Stimulated activated CD8-positive, alpha-beta memory T cell treated with anti-CD3 and anti-CD28 coated beads, Interleukin-4, amount 100 ng/mL, for 24 hours (primary cell): ENCODE results near the gene MYCBP.
"Not testable (repeated sequence)": the region's sequence is repeated elsewhere in the genome, so short reads cannot be mapped to it uniquely, and the experiment has no call there.

Experiments used
- DNase-seq: peaks from one replicate; pipeline ENCODE4 v3.0.0-alpha.2; 2020; ENCODE audit warnings: low read depth

Gene MYCBP, protein sequence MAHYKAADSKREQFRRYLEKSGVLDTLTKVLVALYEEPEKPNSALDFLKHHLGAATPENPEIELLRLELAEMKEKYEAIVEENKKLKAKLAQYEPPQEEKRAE

DNA sequence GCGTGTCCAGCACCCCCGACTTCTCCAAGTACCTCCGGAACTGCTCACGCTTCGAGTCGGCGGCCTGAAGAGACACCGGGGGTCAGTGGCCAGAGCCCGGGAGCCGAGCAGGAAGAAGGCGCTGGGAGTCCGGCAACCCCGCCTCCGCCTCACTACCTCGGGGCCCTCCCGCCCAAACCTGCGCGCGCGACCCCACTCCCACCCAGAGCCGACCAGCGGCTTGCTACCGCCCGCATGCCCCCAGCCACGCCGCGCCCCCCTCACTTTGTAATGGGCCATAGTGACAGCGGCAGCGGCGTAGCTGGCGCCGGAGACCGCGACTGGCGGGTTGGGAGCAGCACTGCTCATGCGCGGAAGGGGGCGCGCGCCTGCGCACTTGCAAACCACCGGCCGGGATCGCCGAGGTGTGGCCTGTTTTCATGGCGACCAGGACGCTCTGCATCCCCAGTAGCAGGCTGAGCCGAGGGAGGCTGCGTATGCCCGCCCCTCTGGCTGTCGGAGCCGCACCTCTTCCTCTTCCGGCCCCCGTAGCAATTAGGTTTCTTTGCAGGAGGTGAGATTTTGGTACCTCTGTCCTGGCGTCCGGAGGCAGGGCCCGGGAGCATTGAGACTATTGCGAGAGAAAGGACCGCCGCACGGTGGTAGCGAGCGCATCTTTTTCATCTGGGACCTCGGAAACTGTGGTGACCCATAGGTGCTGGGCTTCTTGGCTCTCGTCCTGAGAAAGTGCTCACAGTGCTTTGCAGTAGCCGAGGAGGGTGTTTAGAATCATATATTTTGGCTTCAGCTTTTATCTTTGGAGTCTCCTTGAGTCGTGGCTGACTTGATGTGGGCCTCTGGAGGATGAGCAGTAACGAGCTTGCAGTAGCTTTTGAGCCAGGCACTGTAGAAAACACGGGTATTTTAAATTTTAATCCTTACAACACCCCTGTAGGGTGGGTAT, at the start of gene MYCBP:
Gene MYCBP (minus strand): TSS at position 322 of the 943 bp plus-strand sequence. CDS start 43 bp downstream, at position 279.
- DNase-seq = peak; percentile 95

DNA sequence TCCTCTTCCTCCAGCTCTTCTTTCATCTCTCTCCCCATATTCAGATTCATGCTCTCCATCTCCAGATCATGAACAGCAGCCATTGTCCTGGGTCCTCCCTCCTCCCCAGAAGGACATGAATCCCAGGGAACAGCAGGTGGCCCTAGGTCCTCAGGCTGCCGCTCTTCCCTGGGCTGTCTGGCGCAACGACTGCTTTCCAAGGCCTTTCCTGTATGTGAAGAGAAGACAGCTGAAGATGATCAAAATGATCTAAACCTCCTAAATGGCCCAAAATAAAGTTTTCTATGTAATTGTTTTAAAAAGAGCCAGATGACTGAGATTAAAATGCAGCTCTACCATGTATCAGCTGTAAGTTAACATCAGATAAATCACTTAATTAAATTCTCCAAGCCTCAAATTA, 46.0 kb upstream of the MYCBP start:
- DNase-seq = no peak

DNA sequence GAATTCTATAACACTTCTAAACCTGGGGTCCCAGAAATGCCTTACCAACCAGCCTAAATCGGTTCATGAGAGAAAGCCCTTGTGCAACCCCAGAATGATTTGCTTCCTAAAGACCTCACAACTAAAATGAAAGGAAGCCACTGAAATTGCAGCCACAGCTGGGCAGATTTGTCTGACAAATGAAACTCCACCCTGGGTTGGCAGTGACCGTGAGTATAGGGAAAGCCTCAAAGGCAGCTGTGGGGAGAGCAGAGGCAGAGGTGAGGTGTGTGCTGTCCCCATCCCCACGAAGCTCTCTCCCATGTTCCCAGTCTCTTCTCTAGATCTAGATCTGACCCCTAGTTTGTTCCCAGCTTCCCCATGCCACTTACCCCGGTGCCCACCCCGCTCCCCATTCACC, 45.4 kb upstream of the MYCBP start:
- no peak for DNase-seq

DNA sequence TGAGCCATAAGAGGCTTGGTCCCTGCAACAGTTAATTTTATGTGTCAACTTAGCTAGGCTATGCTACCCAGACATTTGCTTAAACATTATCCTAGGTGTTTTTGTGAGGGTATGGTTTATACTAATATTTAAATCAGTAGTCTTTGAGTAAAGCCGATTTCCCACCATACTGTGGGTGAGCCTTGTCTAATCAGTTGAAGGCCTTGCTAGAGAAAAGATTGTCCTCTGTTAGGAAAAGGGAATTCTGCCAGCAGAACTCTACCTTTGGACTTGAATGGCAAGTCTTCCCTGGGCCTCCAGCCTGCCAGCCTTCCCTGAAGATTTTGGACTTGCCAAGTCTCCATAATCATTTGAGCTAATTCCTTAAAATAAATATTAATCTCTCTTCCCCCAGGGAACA, 44.6 kb upstream of the MYCBP start:
- DNase-seq = no peak

DNA sequence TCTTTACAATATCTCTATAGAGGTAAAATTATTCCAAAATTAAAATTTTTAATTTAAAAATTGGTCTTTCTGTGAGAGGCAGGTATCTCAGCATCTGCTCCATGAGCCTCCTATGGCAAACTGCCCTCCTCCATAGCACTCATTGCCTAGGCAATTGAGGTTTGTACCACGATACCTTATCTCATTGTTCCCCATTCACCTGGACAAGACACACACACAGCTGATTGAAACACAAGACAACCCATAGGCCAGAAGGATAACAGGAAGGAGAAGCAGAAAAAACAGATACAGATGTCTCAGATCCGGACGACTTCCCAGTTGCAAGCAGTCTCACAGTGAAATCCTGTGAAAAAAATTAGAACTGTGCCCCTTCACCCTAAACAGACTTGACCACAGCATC, 44.2 kb upstream of the MYCBP start:
- no peak for DNase-seq

DNA sequence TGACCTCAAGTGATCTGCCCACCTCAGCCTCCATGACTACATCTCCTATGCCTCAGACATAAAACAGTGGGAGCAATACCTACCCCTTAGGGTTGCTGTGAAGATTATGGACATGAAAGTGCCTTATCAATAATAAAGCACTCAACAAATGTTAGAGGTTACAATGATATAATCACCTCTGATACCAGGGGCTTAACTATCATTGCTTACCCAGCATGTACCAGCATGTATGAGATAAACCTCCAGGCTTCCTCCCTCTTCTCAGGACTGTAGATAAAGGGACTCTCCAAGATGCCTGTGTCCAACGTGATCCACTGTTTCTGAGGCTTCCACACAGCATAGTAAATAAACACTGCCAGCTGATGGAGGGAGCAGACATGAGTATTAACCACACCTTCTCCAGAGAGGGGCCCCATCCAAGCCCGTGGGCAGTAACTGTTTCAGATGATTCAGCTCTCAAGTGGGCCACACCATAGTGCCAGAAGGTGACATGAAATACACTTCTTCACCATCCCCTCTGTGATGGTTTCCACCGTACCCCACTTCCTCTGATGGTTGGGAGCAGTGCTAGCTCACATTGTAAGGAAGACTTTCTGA, 42.3 kb upstream of the MYCBP start:
- no peak for DNase-seq

DNA sequence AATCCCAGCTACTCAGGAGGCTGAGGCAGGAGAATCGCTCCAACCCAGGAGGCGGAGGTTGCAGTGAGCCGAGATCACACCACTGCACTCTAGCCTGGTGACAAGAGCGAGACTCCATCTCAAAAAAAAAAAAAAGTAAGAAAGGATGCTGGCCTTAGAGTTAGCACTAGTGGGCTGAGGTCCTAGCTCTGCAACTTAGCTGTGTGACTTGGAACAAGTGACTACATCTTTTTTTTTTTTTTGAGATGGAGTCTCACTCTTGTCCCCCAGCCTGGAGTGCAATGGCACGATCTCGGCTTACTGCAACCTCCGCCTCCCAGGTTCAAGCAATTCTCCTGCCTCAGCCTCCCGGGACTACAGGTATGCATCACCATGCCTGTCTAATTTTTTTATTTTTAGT, 41.8 kb upstream of the MYCBP start:
- DNase-seq = not testable (repeated sequence)

DNA sequence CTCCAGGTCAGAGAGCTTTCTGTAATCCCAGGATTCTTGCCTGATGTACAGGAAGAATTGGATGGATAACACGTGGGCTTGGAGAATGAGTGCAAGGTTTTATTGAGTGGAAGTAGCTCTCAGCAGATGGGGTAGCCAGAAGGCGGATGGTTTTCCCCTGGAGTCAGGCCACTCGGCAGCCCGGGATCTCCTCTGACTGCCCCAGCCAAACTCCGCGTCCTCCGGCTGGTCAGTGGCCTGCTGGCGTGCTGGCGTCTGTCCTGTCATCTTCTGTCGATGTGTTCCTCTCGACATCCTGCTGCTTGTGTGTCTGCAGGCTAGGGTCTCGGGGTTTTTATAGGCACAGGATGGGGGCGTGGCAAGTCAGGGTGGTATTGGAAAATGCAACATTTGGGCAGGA, 35.7 kb upstream of the MYCBP start:
- no peak for DNase-seq

DNA sequence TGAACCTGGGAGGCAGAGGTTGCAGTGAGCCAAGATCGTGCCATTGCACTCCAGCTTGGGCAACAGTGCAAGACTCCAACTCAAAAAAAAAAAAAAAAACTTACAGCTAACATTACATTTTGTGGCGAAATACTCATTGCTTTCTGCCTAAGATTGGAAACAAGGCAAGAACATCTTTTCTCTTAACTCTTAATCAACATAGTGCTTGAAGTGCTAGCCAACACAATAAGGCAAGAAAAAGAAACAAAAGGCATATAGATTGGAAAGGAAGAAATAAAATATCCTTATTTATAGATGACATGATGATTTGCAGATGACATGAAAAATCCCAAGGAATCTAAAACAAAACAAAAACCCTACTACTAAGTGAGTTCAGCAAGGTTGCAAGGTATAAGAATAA, 32.8 kb upstream of the MYCBP start:
- DNase-seq = no peak

DNA sequence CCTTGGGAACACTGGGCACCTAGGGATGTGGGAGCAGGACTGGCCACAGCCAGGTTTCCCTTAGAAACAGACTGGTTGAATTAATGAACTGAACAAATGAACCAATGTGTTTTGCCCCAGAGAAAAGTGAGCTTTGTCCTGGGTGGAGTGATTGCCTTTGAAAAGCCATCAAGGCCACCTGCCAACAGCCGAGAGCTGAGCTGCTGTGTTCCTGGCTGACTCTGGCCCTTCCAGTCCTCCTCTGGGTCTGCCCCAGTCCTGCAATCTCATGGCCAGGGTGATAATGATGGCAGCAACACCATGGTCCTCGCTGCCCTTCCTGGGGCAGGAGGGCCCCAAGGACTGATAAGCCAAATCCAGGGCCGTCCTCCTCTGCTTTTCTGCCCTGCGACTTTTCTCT, 26.4 kb upstream of the MYCBP start:
- no peak for DNase-seq

DNA sequence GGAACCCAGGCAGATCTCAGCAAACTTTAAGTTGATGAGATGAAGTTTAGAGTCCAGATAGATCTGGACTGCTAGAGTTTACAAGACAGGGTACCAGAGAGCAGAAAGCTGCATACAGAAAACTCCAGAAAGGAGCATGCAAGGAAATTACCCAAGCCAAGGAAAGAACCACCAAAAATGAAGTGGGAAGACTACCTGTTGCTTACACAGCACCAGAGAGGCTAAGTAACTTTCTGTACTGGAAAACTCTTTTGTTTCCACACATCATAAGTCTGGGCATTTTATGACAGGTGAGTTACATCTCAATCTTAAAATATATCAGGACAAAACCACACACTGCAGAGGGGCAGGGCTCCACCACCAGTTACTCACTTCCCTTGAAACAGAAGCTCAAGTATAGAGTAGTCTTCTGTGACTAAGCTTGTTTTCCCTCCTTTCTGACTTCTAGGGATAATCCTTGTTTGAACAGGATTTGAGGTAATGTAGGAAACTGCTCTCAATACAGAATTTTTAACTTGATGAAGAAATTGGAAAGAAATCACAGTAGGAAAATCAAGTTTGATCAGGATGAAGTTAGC, 25.6 kb upstream of the MYCBP start:
- no peak for DNase-seq

DNA sequence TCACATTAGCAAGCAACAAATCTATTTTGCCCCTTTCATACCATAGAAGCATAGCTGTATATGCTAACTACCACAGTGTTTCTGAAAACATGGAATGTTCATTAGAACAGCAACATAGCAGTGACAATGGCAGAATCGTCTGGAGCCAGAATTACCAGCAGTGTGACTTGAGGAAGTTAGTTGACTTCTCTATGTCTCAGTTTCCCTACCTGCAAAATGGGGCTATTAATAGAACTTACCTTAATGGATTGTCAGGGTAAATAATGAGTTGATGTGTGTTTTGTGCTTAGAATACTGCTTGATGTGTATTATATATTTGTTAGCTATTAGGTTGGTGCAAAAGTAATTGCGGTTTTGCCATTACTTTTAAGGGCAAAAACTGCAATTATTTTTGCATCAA, 23.0 kb upstream of the MYCBP start:
- no peak for DNase-seq

DNA sequence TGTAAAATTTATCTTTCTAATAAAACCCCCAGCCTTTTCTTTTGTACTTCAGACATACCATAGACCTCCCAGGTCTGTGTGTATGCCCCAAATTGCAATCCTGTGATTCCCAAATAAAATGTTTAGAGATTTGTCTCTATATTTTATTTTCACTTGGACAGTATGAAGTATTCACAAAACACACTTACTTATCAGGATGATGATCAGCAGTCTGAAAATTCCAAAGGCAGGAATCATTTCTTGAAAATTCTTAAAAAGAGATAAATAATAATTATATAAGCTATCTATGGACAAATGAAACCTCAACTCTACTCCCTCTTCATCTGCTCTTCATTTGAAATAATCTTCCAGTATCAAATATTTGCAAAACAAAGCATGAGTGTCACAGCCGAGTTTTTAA, 19.8 kb upstream of the MYCBP start:
- DNase-seq = no peak

DNA sequence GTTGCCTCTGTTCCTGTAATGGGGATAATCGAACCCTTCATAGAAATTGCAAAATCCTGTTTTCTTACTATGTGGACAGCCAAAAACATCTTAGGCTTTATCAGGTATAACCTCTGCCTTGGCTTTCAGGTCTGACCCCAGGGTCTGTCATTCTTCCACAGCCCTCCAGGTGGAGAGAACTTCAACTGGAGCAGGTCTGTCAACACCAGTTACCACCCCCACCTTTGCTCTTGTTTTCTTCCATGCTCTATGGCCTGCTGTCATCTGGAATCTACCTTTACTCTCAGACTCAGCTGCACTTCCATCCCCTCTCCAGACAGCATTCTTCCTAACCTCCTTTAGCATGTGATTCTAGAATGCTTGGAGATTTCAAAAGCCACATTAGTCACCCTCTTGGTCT, 18.6 kb upstream of the MYCBP start:
- no peak for DNase-seq

DNA sequence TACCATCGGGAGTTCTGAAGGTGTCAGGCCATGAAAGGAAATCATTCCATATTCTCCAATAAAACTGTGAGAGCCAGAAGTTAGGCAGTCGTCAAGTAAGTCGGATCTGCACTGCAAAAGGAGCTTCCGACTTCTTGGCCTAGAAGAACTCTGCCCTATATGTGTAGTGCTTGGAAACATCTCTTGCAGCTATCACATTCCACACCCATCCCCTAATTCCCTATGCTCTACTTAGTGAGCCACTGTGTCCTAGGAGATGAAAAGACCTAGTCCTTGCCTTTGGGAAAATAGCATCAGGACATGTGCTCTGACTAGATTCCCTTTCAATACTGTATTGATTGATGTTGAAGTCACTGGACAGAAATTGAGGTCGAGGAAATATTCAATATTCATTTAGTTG, 16.4 kb upstream of the MYCBP start:
- DNase-seq = no peak

DNA sequence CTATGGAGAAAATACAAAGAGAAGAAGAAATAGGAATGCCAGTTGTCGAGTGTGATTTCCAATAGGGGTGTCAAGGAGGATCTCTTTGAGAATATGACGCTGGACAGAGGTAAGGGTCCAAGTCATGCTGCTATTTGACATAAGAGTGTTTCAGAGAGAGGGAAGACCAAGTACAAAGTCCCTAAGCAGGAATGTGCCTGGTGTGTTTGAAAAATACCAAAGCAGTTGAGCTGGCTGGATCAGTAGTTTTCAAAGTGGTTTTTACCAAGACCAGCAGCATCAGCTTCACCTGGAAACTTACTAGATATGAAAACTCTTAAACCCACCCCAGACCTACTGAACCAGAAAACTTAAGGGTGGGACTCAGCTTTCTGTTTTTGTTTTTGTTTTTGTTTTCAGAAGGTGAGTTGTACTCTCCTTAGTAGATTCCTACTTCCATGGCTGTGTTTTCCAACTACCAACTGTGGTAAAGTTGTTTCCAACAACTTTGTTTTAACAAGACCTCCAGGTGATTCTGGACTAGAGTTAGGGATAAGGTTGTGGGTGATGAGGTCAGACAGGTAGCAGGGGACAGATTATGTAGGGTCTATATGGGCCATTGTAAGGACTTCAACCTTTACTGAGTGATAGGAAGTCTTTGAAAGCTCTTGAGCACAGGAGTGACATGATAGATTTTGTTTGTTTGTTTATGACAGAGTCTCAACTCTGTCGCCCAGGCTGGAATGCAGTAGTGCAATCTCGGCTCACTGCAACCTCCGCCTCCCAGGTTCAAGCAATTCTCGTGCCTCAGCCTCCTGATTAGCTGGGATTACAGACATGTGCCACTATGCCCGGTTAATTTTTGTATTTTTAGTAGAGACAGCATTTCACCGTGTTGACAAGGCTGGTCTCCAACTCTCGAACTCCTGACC, 15.5 kb upstream of the MYCBP start:
- DNase-seq = no peak

DNA sequence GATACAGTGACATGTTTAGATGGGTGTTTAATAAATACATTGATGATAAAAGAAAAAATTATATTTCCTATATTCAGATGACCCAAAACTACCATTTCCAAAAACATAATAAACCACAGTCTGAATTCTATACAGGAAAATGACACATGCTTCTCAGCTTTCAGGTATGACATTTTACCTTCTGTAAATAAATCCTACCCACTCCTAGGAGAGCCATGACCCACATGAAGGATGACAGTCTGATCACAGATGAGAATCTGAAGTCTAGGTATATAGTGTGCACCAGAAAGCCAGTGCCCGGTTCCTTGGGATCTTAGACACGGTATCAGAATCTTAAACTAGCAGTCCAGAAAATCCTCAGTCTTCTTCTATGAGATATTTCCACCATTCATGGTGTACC, 11.9 kb upstream of the MYCBP start:
- DNase-seq = no peak

DNA sequence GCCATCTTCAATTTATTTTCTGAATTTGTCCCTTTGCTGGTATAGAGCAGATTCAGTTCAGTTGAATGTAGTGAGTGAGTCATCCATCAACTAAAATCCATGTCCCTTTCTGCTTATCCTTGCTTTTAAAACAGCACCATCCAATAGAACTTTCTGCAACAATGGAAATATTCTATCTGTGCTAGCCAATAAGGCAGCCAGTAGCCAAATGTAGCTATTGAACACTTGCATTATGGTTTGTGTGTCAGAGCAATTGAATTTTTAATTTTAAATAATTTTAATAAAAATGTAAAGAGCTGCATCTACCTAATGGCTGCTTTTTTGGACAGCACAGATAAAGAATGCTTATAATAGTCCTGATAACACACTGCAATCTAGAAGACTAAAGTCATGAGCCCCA, 8.3 kb upstream of the MYCBP start, which contains the start of gene GJA9:
Gene GJA9 (minus strand): TSS at position 101 of the 400 bp plus-strand sequence. CDS start 5,489 bp downstream, outside the sequence.
- no peak for DNase-seq

DNA sequence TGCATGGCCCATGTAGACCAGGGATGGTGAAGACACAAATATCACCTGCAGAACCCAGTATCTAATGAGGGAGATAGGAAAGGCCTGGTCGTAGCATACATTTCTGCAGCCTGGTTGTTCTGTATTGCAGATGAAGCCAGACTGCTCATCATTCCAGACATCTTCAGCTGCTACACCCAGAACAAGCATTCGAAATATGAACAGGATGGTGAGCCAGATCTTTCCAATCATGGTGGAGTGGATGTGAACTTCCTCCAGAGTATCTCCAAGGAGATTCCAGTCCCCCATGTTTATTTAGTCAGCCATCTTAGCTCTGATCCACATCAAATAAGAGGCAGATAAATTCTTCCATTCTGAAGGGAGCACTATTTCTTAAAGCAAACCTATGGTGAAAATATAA, 2.7 kb upstream of the MYCBP start:
- DNase-seq = no peak

DNA sequence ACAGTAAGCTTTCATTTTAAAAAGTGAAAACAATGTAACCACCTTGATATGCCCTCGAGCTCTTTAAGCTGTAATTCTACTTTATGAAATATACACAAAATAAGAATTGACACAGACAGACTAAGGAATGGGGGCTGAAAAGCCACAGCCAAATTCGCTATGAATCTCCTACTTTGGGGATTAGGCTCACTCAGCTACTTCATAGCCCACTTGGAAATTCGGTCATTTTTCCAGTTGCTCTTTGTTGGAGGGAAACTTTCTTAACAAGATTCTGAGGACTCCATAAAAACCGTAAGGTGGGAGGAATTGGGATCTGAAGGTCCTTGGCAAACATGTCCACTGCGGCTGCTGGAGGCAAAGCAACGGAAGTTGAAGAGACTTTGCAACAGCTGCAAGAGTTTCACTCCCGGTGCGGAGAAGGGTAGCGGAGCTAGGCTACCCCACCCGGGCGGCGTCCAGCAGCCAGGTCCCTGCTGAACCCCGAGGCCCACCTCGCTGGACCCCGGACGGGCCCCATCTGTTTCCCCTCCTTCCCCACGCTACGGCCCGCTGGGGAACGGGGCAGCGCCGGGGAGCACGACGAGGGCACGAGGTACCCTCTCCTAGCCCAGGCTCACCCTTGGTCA, 634 bp downstream of the MYCBP start:
- DNase-seq = peak; percentile 13

DNA sequence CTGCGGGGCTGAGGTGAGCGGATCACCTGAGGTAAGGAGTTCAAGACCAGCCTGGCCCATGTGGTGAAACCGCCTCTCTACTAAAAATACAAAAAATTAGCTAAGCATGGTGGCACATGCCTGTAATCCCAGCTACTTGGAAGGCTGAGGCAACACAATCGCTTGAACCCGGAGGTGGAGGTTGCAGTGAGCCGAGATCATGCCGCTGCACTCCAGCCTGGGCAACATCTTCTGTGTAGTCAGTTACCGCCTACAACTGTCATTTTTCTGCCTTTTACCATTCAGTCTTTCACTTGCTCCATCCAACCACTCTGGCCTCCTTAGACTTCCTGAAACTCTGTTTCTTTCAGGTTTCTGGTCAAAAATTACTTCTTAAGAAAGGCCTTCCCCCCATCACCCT, 2.2 kb downstream of the MYCBP start:
- DNase-seq = no peak
